Suprapubic skin (tissue), 4 donors: Measurements from ENCODE around the gene G6PC2. TPM values are rescaled to one million over a fixed set of nuclear protein-coding genes. Genes with fewer than 3 reads are reported as not detected.
"Not testable (repeated sequence)": the region's sequence is repeated elsewhere in the genome, so short reads cannot be mapped to it uniquely, and the experiment has no call there.

Experiments
- DNase-seq, 2 donors: peaks; one replicate each; pipeline ENCODE4 v3.0.0-alpha.2; 2019; ENCODE audit warnings: low spot score in 2 of 2
- H3K27ac ChIP-seq: fragments of 200-600 bp; sonication (generic); one replicate; pipeline ENCODE4 v1.5.1; 2019
- H3K27me3 ChIP-seq: fragments of 200-600 bp; sonication (generic); one replicate; pipeline ENCODE4 v1.5.1; 2019
- H3K36me3 ChIP-seq: fragments of 200-600 bp; sonication (generic); one replicate; pipeline ENCODE4 v1.5.1; 2019
- H3K4me1 ChIP-seq: fragments of 200-600 bp; sonication (generic); one replicate; pipeline ENCODE4 v1.5.1; 2019
- H3K4me3 ChIP-seq: fragments of 200-600 bp; sonication (generic); one replicate; pipeline ENCODE4 v1.5.1; 2019; ENCODE audit warnings: mild to moderate bottlenecking
- H3K9me3 ChIP-seq: fragments of 200-600 bp; sonication (generic); one replicate; pipeline ENCODE4 v1.5.1; 2019
- EP300 ChIP-seq: sonication (generic); formaldehyde crosslinking; IDR thresholded peaks from one replicate; pipeline ENCODE4 v1.6.1; 2017; ENCODE audit warnings: antibody characterized with exemption
- POLR2A ChIP-seq, 2 donors: fragments of 450-650 bp; IDR thresholded peaks; one replicate each; pipeline ENCODE4 v1.6.1; 2017; ENCODE audit warnings: antibody characterized with exemption in 2 of 2, mild to moderate bottlenecking in 2 of 2, moderate library complexity in 2 of 2
- POLR2AphosphoS5 ChIP-seq, 3 donors: sonication (generic); formaldehyde crosslinking; IDR thresholded peaks; one replicate each; pipeline ENCODE4 v1.6.1; 2017; ENCODE audit warnings: antibody characterized with exemption in 3 of 3
- WGBS: methylation state at CpG from one replicate; pipeline ENCODE4 v1.1.5; 2018; 5-methylcytosine and 5-hydroxymethylcytosine counted together
- total RNA-seq, 4 donors: library from RNA; depleted of rRNA; stranded (reverse); fragments of >200 nt; gene quantifications; one replicate each; pipeline ENCODE4 v1.1.0, GENCODE V29; 2016
- TF ChIP-seq, protein P1 (sequence below), 2 donors: fragments of 200-600 bp in 1 of 2; fragments of 450-650 bp in 1 of 2; sonication (generic) in 1 of 2; IDR thresholded peaks; one replicate each; pipeline ENCODE4 v1.5.1; 2016 to 2019; ENCODE audit warnings: antibody characterized with exemption in 2 of 2, mild to moderate bottlenecking in 1 of 2, moderate library complexity in 1 of 2

G6PC2 gene
- total RNA-seq, 4 donors from 2014 or later: not detected

DNA sequence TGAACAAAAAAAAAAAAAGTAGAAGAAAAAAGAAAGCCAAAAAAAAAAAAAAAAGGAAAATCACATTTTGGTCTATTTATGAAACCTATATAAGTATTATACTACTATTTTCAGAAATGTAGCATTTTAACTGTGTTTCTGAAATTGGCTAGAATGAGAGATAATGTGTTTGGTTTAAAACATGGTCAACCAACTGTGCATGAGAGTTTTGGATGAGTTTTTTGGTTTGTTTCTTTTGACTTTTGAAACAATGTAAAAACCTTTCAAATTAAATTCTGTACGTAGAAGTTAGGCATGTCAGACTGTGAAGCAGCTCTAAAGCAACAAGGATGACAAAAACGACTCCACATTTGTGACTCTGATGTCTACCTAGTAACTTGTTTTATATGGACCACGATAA, 45.5 kb upstream of the G6PC2 start:
- Histone ChIP-seq H3K4me1 (no peaks in the 10 kb centered on the region), H3K9me3 (no peaks in the 10 kb centered on the region), H3K36me3 (peaks cover 12% of the 10 kb centered on the region), H3K27me3 (no peaks in the 10 kb centered on the region), H3K4me3 (no peak overlapping the region), H3K27ac (no peak overlapping the region)
- no peak for DNase-seq
- 91% methylated on average over 3 of the region's 3 CpGs for WGBS
- TF ChIP-seq, protein P1, sequence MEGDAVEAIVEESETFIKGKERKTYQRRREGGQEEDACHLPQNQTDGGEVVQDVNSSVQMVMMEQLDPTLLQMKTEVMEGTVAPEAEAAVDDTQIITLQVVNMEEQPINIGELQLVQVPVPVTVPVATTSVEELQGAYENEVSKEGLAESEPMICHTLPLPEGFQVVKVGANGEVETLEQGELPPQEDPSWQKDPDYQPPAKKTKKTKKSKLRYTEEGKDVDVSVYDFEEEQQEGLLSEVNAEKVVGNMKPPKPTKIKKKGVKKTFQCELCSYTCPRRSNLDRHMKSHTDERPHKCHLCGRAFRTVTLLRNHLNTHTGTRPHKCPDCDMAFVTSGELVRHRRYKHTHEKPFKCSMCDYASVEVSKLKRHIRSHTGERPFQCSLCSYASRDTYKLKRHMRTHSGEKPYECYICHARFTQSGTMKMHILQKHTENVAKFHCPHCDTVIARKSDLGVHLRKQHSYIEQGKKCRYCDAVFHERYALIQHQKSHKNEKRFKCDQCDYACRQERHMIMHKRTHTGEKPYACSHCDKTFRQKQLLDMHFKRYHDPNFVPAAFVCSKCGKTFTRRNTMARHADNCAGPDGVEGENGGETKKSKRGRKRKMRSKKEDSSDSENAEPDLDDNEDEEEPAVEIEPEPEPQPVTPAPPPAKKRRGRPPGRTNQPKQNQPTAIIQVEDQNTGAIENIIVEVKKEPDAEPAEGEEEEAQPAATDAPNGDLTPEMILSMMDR (IDR thresholded peaks at IDR 0.05): no peak
- TF ChIP-seq EP300 (no peak), POLR2AphosphoS5 (IDR thresholded peaks at IDR 0.05) (no peak), POLR2A (IDR thresholded peaks at IDR 0.05) (no peak)

DNA sequence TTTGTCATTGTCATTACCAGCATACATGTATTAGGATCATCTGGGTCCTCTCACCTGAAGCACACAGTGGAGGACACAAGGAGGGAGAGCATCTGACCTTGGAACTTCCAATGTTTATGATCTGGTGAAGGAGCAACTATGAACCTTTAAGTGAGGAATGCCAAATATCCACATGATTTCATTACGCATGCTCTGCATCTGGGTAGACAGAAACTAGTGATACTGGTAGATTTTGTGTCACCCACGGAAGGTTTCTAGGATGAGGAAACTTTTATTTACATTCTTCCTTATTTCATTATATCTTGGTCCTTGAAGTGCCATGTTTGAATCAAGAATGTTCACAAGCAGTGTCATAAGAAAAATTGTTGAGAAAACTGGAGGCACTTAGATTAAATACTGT, 42.9 kb upstream of the G6PC2 start:
- Histone ChIP-seq H3K4me1 (no peaks in the 10 kb centered on the region), H3K4me3 (no peak overlapping the region), H3K9me3 (no peaks in the 10 kb centered on the region), H3K36me3 (peaks cover 15% of the 10 kb centered on the region), H3K27me3 (no peaks in the 10 kb centered on the region), H3K27ac (no peak overlapping the region)
- WGBS: 95% methylated on average over 2 of the region's 2 CpGs
- DNase-seq: no peak
- TF ChIP-seq POLR2AphosphoS5 (IDR thresholded peaks at IDR 0.05) (no peak), POLR2A (IDR thresholded peaks at IDR 0.05) (no peak), EP300 (no peak)
- TF ChIP-seq, protein P1 (IDR thresholded peaks at IDR 0.05): no peak

DNA sequence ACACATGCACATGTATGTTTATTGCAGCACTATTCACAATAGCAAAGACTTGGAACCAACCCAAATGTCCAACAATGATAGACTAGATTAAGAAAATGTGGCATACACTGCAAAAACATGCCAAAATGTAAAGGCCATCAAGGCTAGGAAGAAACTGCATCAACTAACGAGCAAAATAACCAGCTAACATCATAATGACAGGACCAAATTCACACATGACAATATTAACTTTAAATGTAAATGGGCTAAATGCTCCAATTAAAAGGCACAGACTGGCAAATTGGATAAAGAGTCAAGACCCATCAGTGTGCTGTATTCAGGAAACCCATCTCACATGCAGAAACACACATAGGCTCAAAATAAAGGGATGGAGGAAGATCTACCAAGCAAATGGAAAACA, 33.9 kb upstream of the G6PC2 start:
- 97% methylated on average over 1 of the region's 1 CpG for whole genome bisulfite sequencing
- H3K27ac ChIP-seq, DNase-seq: not testable (repeated sequence)

DNA sequence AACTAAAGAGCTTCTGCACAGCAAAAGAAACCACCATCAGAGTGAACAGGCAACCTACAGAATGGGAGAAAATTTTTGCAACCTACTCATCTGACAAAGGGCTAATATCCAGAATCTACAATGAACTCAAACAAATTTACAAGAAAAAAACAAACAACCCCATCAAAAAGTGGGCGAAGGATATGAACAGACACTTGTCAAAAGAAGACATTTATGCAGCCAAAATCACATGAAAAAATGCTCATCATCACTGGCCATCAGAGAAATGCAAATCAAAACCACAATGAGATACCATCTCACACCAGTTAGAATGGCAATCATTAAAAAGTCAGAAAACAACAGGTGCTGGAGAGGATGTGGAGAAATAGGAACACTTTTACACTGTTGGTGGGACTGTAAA, 30.7 kb upstream of the G6PC2 start:
- not testable (repeated sequence) for H3K4me1 ChIP-seq, H3K27me3 ChIP-seq, H3K36me3 ChIP-seq, H3K4me3 ChIP-seq, H3K9me3 ChIP-seq, DNase-seq, H3K27ac ChIP-seq
- WGBS: 100% methylated on average over 1 of the region's 1 CpG

More for the DNA sequence above, 33.9 kb upstream of the G6PC2 start:
- H3K27me3 ChIP-seq, H3K9me3 ChIP-seq, H3K4me1 ChIP-seq, H3K4me3 ChIP-seq: not testable (repeated sequence)
- H3K36me3 ChIP-seq: peaks cover 20% of the 10 kb centered on the region

DNA sequence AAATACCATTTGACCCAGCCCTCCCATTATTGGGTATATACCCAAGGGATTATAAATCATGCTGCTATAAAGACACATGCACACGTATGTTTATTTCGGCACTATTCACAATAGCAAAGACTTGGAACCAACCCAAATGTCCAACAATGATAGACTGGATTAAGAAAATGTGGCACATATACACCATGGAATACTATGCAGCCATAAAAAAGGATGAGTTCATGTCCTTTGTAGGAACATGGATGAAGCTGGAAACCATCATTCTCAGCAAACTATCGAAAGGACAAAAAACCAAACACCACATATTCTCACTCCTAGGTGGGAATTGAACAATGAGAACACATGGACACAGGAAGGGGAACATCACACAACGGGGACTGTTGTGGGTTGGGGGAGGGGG, 30.3 kb upstream of the G6PC2 start:
- 92% methylated on average over 4 of the region's 4 CpGs for WGBS
- not testable (repeated sequence) for H3K4me3 ChIP-seq, H3K9me3 ChIP-seq, DNase-seq, H3K36me3 ChIP-seq, H3K27ac ChIP-seq, H3K4me1 ChIP-seq, H3K27me3 ChIP-seq

DNA sequence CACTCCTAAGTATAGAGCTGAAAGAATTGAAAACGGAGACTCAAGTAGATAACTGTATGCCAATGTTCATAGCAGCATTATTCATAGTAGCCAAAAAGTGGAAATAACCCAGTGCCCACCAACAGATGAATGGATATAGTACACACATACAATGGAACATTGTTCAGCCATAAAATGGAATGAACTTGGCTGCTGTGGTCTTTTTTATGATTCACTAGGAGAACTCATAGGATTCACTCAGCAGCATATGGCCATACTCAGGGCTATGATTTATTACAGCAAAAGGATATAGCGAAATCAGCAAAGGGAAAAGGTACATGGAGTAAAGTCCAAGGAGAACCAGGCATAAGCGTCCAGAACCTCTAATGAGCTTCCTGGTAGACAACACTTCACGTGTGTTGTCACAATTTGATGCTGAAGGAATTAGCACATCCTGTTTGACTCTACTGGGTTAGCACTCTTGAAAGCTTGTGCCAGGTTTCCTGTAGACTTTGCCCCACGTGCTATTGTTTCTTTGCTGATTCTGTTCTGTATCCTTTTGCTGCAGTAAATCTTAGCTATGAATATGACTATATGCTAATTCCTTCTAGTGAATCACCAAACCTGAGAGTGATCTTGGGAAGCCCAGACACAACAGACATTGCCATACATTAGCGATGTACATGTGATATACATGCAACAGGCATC, 26.6 kb upstream of the G6PC2 start:
- H3K36me3 ChIP-seq: no peaks in the 10 kb centered on the region
- H3K27ac ChIP-seq: no peak overlapping the region
- TF ChIP-seq, protein P1 (IDR thresholded peaks at IDR 0.05): no peak
- TF ChIP-seq POLR2A (IDR thresholded peaks at IDR 0.05) (no peak), EP300 (no peak), POLR2AphosphoS5 (IDR thresholded peaks at IDR 0.05) (no peak)
- no peak overlapping the region for H3K4me3 ChIP-seq
- 90% methylated on average over 6 of the region's 6 CpGs for WGBS
- no peaks in the 10 kb centered on the region for H3K9me3 ChIP-seq
- no peaks in the 10 kb centered on the region for H3K4me1 ChIP-seq
- no peak for DNase-seq
- no peaks in the 10 kb centered on the region for H3K27me3 ChIP-seq

DNA sequence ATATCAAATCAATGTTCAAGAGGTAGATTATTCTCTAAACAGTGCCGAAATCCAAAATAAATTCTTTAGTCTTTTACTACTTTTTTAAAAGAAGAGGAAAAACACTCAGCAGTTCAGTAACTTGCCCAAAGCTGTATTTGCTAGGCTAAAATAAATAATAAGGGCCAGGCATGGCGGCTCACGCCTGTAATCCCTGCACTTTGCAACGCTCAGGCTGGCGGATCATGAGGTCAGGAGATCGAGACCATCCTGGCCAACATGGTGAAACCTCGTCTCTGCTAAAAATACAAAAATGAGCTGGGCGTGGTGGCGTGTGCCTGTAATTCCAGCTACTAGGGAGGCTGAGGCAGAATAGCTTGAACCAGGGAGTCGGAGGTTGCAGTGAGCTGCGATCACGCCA, 18.9 kb upstream of the G6PC2 start:
- 95% methylated on average over 12 of the region's 12 CpGs for WGBS
- DNase-seq, H3K4me1 ChIP-seq, H3K27ac ChIP-seq, H3K4me3 ChIP-seq, H3K27me3 ChIP-seq, H3K36me3 ChIP-seq, H3K9me3 ChIP-seq: not testable (repeated sequence)
